ENCODE measurements around the gene NXN. TPM values are rescaled to one million over a fixed set of nuclear protein-coding genes. Genes with fewer than 3 reads are reported as not detected.
"Not testable (repeated sequence)": the region's sequence is repeated elsewhere in the genome, so short reads cannot be mapped to it uniquely, and the experiment has no call there.

Gene NXN
- total RNA-seq, 1 experiment from 2014 or later, result 6.0 TPM

DNA sequence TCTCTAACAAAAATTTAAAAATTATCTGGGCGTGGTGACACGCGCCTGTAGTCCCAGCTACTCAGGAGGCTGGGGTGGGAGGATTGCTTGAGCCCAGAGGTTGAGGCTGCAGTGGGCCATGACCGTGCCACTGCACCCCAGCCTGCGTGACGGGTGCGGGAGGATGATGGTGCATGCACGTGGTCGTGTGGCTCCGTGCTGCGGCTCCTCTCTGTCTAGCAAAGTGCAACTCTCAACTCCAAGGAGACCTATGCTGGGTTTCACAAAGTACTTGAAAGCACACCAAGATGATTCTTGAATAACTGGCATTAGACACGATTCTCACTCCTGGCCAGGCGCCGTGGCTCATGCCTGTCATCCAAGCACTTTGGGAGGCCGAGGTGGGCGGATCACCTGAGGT is 25.8 kb downstream of the NXN start:
- Histone ChIP-seq H3K36me3 (ENCODE audit: insufficient read depth, low read length, poor library complexity, severe bottlenecking) (no peaks in the 10 kb centered on the region), H3K27ac (ENCODE audit: low read depth, low read length, poor library complexity, severe bottlenecking) (no peak overlapping the region), H3K4me1 (ENCODE audit: insufficient read depth, low read length, poor library complexity, severe bottlenecking) (peaks cover 12% of the 10 kb centered on the region), H3K27me3 (replicated peaks; ENCODE audit: insufficient read depth, low read depth, low read length, poor library complexity) (no peaks in the 10 kb centered on the region), H3K9me3 (ENCODE audit: low read depth, low read length, poor library complexity, severe bottlenecking) (no peaks in the 10 kb centered on the region), H3K4me3 (ENCODE audit: low read depth, low read length, poor library complexity, severe bottlenecking) (no peak overlapping the region)
- intact Hi-C loops (cut with micrococcal nuclease; ENCODE audit: unreplicated experiment), result no loop called here
- ChIA-PET POLR2A (ENCODE audit: low non-redundant PET) (no interaction called here), CTCF (no interaction called here)
- TF ChIP-seq, protein P1, sequence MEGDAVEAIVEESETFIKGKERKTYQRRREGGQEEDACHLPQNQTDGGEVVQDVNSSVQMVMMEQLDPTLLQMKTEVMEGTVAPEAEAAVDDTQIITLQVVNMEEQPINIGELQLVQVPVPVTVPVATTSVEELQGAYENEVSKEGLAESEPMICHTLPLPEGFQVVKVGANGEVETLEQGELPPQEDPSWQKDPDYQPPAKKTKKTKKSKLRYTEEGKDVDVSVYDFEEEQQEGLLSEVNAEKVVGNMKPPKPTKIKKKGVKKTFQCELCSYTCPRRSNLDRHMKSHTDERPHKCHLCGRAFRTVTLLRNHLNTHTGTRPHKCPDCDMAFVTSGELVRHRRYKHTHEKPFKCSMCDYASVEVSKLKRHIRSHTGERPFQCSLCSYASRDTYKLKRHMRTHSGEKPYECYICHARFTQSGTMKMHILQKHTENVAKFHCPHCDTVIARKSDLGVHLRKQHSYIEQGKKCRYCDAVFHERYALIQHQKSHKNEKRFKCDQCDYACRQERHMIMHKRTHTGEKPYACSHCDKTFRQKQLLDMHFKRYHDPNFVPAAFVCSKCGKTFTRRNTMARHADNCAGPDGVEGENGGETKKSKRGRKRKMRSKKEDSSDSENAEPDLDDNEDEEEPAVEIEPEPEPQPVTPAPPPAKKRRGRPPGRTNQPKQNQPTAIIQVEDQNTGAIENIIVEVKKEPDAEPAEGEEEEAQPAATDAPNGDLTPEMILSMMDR (conservative IDR thresholded peaks at IDR 0.05; ENCODE audit: low read depth, low read length), result no peak
- no peak for TF ChIP-seq EZH2 (IDR thresholded peaks at IDR 0.05; ENCODE audit: borderline replicate concordance, low read depth, low read length, poor library complexity, severe bottlenecking)
- no TSS peak for BruUV-seq (replicated peaks)
- no peak for DNase-seq (ENCODE audit: low spot score)

DNA sequence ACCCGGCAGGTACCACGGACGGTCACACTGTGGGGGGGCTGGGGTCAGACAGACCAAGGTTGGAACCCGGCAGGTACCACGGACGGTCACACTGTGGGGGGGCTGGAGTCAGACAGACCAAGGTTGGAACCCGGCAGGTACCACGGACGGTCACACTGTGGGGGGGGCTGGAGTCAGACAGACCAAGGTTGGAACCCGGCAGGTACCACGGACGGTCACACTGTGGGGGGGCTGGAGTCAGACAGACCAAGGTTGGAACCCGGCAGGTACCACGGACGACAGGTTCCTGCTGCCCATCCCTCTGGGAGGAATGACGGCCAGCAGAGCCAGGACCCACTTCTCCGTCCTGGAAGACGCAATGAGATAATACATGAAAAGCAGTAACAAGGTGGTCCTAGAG is 27.0 kb downstream of the NXN start:
- H3K4me1 ChIP-seq (ENCODE audit: insufficient read depth, low read length, poor library complexity, severe bottlenecking), result peaks cover 12% of the 10 kb centered on the region
- H3K27ac ChIP-seq (ENCODE audit: low read depth, low read length, poor library complexity, severe bottlenecking); BruUV-seq (replicated peaks); DNase-seq (ENCODE audit: low spot score); CTCF ChIA-PET; intact Hi-C loops (cut with micrococcal nuclease; ENCODE audit: unreplicated experiment); H3K9me3 ChIP-seq (ENCODE audit: low read depth, low read length, poor library complexity, severe bottlenecking); POLR2A ChIA-PET (ENCODE audit: low non-redundant PET); H3K27me3 ChIP-seq (replicated peaks; ENCODE audit: insufficient read depth, low read depth, low read length, poor library complexity); H3K4me3 ChIP-seq (ENCODE audit: low read depth, low read length, poor library complexity, severe bottlenecking); H3K36me3 ChIP-seq (ENCODE audit: insufficient read depth, low read length, poor library complexity, severe bottlenecking): not testable (repeated sequence)

DNA sequence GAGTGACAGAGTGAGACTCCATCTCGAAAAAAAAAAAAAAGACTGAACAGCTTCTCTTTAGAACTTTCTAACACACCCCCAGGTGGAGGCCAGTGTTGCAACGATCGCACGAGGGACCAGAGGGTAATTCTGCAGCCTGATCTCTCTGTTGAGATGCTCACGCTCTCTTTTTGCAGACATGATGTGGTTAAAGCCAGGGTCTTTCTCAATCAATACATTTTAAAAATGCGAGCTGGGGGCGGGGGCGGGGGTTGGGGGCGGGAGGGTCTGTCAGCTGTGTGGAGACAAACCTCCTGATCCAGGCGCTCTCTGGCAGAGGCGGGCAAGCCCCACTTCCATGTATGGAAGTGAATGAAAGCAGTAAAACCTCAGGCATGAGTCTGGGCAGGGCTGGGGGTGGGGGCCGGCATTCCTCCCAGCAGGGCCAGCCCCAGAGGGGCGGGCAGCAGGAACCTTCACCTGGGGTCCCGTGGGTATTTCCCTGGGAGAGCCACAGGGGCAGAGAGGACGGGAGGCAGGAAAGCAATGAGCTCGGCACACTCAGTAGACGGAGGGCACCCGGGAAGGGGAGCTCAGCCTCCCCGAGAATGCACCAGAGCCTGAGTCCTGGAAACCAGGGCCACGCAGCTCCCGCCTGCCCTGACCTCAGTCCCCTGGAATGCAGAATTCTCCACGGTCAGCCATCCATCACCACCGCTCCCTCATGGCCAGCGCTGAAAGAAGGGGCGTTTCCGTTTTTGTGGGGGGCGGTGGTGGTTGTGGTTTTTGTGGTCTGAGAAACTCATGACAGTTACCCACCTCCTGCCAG is 28.0 kb downstream of the NXN start:
- Histone ChIP-seq H3K9me3 (ENCODE audit: low read depth, low read length, poor library complexity, severe bottlenecking) (no peaks in the 10 kb centered on the region), H3K4me1 (ENCODE audit: insufficient read depth, low read length, poor library complexity, severe bottlenecking) (peaks cover 12% of the 10 kb centered on the region), H3K36me3 (ENCODE audit: insufficient read depth, low read length, poor library complexity, severe bottlenecking) (no peaks in the 10 kb centered on the region), H3K27me3 (replicated peaks; ENCODE audit: insufficient read depth, low read depth, low read length, poor library complexity) (no peaks in the 10 kb centered on the region), H3K4me3 (ENCODE audit: low read depth, low read length, poor library complexity, severe bottlenecking) (peak overlapping the region; percentile 19), H3K27ac (ENCODE audit: low read depth, low read length, poor library complexity, severe bottlenecking) (no peak overlapping the region)
- DNase-seq (ENCODE audit: low spot score), result no peak
- BruUV-seq (replicated peaks), result no TSS peak
- TF ChIP-seq EZH2 (IDR thresholded peaks at IDR 0.05; ENCODE audit: borderline replicate concordance, low read depth, low read length, poor library complexity, severe bottlenecking), result no peak
- TF ChIP-seq, protein P1 (conservative IDR thresholded peaks at IDR 0.05; ENCODE audit: low read depth, low read length), result no peak
- ChIA-PET POLR2A (ENCODE audit: low non-redundant PET) (no interaction called here), CTCF (interaction anchor here (0.6 kb wide), 1 partner anchor 202 kb away, joined by 4 read pairs; no protein-coding TSS in a partner anchor)
- intact Hi-C loops (cut with micrococcal nuclease; ENCODE audit: unreplicated experiment), result no loop called here

All from A673 (cell line).